ENCODE results near the gene HOGA1. TPM values are rescaled to one million over a fixed set of nuclear protein-coding genes. Genes with fewer than 3 reads are reported as not detected.

The HOGA1 gene
- total RNA-seq, 2 donors from 2014 or later: 0.49 TPM; not detected in 1

DNA sequence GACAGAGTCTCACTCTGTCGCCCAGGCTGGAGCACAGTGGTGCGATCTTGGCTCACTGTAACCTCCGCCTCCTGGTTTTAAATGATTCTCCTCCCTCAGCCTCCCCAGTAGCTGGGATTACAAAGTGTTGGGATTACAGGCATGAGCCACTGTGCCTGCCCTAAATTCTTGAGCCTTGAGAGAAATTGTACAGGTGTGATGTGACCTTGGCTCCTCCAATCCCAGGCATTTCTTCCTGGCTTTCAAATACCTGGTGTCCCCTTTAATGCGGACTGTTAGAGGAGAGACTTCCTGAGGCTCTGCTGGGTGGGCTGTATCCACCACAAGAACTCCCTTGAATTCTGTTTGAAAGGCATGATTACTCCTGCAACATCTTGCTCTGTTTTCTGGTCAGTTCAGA, 34.1 kb downstream of the HOGA1 start:
- TF ChIP-seq CTCF (IDR thresholded peaks at IDR 0.05): no peak
- DNase-seq: no peak
- intact Hi-C loops (cut with DNase I): no loop called here
- Histone ChIP-seq H3K27ac (no peak overlapping the region), H3K9ac (ENCODE audit: low read depth in 2 of 2, low read length in 2 of 2) (no peak overlapping the region), H3K36me3 (no peaks in the 10 kb centered on the region), H3K9me3 (no peaks in the 10 kb centered on the region), H3K27me3 (no peaks in the 10 kb centered on the region), H3K4me1 (no peaks in the 10 kb centered on the region), H3K4me3 (no peak overlapping the region)

DNA sequence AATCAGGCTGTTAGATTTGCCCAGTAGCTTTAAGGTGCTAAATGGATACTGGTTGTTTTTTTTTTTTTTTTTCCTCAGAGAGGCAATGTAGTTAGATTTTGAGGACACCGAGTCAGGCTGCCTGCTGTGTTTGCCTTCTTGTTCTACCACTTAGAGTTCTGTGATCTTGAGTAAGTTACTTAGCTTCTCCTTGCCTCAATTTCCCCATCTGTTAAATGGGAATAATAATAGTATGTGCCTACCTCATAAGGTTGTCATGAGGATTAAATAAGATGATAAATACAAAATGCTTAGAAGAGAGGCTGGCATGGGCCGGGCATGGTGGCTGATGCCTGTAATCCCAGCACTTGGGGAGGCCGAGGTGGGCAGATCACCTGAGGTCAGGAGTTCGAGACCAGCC, 34.5 kb downstream of the HOGA1 start:
- no peaks in the 10 kb centered on the region for H3K4me1 ChIP-seq
- H3K9me3 ChIP-seq: no peaks in the 10 kb centered on the region
- no peaks in the 10 kb centered on the region for H3K36me3 ChIP-seq
- DNase-seq: no peak
- TF ChIP-seq CTCF (IDR thresholded peaks at IDR 0.05): no peak
- intact Hi-C loops (cut with DNase I): no loop called here
- H3K27ac ChIP-seq: no peak overlapping the region
- no peak overlapping the region for H3K9ac ChIP-seq (ENCODE audit: low read depth in 2 of 2, low read length in 2 of 2)
- H3K27me3 ChIP-seq: no peaks in the 10 kb centered on the region
- no peak overlapping the region for H3K4me3 ChIP-seq

GRCh38 chr10:97623277-97623676, 39.1 kb downstream of the HOGA1 start:
- DNase-seq: no peak
- H3K27ac ChIP-seq: no peak overlapping the region

DNA sequence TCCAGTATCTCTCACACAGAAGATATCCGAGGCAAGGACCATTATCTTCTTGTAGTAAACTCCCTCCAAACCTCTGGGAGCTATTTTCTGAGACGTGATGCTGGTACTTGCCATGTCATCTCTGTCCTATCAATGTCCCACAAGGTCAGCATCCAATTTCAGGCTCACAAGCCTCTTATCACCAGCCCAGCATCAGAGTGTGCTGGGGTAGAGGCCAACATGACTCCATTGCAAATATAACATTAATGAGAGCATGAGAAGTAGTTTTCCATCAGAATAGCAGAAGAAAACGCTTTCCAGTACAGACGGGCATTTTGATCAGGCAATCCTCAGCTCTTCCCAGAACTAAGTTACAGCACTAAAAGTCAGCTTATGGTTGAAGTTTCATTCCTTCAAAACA, 43.5 kb downstream of the HOGA1 start:
- Histone ChIP-seq H3K36me3 (no peaks in the 10 kb centered on the region), H3K27me3 (no peaks in the 10 kb centered on the region), H3K4me1 (no peaks in the 10 kb centered on the region), H3K4me3 (no peak overlapping the region), H3K9me3 (no peaks in the 10 kb centered on the region), H3K27ac (no peak overlapping the region), H3K9ac (ENCODE audit: low read depth in 2 of 2, low read length in 2 of 2) (no peak overlapping the region)
- TF ChIP-seq CTCF (IDR thresholded peaks at IDR 0.05): no peak
- no peak for DNase-seq
- intact Hi-C loops (cut with DNase I): no loop called here

More at GRCh38 chr10:97623277-97623676, 39.1 kb downstream of the HOGA1 start:
- Histone ChIP-seq H3K4me3 (no peak overlapping the region), H3K36me3 (no peaks in the 10 kb centered on the region), H3K9ac (ENCODE audit: low read depth in 2 of 2, low read length in 2 of 2) (no peak overlapping the region), H3K4me1 (no peaks in the 10 kb centered on the region), H3K9me3 (no peaks in the 10 kb centered on the region), H3K27me3 (no peaks in the 10 kb centered on the region)
- intact Hi-C loops (cut with DNase I): no loop called here
- TF ChIP-seq CTCF (IDR thresholded peaks at IDR 0.05): no peak

- no peak overlapping the region for H3K9ac ChIP-seq (ENCODE audit: low read depth in 2 of 2, low read length in 2 of 2)
- intact Hi-C loops (cut with DNase I): no loop called here
- DNase-seq: no peak
- H3K27me3 ChIP-seq: no peaks in the 10 kb centered on the region
- H3K27ac ChIP-seq: no peak overlapping the region
- H3K9me3 ChIP-seq: no peaks in the 10 kb centered on the region
- H3K4me1 ChIP-seq: no peaks in the 10 kb centered on the region
- H3K36me3 ChIP-seq: no peaks in the 10 kb centered on the region
- no peak overlapping the region for H3K4me3 ChIP-seq
- no peak for TF ChIP-seq CTCF (IDR thresholded peaks at IDR 0.05)
Observed at GRCh38 chr10:97628228-97628627, 44.0 kb downstream of the HOGA1 start.

- TF ChIP-seq CTCF (IDR thresholded peaks at IDR 0.05): no peak
- Histone ChIP-seq H3K36me3 (no peaks in the 10 kb centered on the region), H3K9ac (ENCODE audit: low read depth in 2 of 2, low read length in 2 of 2) (no peak overlapping the region), H3K4me1 (no peaks in the 10 kb centered on the region), H3K27me3 (no peaks in the 10 kb centered on the region), H3K27ac (no peak overlapping the region), H3K9me3 (no peaks in the 10 kb centered on the region), H3K4me3 (no peak overlapping the region)
- intact Hi-C loops (cut with DNase I): no loop called here
- no peak for DNase-seq
Observed at GRCh38 chr10:97629289-97629688, 45.1 kb downstream of the HOGA1 start.

All from colonic mucosa (tissue), 4 donors.